ENCODE measurements around the gene SLC25A22.

Gene SLC25A22

DNA sequence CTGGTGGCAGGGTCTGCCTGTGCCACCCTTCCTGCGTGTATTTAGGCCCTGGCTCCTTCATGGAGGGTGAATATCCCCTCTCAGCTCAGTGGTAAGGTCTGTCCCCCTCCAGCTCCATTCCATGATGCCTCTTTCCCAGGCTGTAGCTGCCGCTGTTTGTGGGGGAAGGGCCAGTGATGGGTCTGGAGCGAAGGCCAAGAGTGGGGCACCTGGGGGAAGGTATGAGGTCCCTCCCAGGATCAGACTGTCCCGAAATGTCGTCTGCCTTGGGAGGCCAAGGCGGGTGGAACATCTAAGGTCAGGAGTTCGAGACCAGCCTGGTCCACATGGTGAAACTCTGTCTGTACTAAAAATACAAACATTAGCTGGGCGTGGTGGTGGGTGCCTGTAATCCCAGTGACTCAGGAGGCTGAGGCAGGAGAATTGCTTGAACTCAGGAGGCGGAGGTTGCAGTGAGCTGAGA, 35.8 kb upstream of the SLC25A22 start:
- no peak for DNase-seq

DNA sequence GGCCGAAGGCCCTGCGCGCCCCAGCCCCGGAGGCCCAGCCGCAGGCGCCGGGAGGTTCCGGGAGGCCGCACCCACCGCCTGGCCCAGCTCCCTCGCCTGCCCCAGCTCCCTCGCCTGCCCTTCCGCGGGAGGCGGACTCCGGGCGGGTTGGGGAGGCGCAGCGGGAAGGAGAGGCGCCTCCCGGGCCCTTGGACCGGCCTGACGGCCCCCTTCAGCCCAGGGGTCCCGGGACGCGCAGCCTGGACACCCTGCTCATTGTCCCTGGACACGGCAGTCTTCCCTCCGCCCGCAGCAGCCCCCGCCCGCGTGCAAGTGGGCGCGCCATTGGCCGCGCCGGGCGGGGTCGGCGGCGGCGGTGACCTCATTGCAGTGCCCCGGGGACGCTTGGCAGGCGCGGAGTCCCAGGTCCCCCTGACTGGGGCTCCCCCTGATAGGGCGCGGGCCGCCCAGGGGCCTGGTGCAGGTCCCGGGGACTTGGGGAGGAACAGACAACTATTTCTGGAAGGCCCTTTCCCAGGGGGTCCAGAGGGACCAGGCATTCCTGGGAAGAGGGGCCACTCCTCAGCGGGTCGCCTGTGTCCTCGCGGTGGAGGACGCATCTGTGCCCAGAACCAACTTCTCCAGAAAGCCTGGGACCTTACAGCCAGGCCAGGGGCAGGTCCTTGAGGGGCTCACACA, 35.2 kb upstream of the SLC25A22 start:
- DNase-seq = no peak

DNA sequence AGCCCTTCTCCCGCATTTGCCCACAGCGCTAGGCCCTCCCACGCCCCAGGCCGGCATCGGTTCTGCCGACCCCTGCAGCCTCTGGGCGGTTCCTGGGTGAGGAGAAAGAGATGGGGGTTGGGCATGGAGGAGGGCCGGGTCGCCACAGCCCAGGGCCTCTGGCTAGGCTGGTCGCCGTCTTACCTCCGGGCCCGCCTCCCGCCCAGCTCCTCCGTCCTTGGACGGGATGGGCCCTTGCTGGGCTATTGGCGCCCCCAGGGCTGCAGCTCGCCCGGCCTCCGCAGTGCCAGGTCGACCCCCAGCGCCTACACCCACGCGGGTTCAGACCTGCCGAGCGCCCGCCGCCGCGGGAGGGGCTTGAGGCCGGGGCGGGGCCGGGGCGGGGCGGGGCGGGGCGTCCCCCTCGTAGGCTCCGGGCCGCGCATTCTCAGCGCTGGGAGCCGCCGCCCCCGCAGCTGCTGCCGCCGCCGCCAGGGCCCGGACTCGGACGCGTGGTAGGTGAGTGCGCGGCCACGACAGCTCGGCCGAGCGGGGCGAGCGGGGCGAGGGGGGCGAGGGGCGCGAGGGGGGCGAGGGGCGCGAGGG, 34.5 kb upstream of the SLC25A22 start, which contains the start of gene CD151:
CD151 (plus strand) TSS at position 424 of the 585 bp plus-strand sequence. CDS start 3,118 bp downstream, outside the sequence.
- no peak for DNase-seq

DNA sequence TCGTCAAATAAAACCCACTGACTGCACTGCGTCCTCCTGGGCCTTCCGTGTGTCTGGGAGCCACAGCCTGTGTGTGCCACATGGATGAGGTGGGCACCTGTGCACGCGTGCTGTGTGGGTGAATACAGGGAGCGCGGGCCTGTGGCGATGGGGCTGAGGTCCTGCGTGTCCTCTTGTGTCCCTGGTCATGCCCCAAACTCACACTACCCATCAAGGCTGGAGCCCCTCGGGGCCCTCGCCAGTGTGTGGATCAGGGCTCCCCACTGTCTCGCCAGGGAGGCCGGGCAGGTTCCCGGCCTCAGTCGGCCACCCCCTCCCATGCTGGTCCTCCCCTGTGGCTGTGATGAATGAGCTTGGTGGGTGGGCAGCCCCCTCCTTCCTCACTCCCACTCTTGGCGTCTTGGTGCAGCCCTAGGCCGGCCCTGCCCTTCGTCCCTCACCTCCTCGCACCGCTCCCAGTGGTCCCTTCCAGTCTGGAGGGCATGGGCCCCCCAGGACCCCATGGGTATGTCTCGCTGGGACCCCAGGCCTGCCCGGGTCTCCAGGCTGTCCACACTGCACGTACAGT, 34.0 kb upstream of the SLC25A22 start:
- no peak for DNase-seq

DNA sequence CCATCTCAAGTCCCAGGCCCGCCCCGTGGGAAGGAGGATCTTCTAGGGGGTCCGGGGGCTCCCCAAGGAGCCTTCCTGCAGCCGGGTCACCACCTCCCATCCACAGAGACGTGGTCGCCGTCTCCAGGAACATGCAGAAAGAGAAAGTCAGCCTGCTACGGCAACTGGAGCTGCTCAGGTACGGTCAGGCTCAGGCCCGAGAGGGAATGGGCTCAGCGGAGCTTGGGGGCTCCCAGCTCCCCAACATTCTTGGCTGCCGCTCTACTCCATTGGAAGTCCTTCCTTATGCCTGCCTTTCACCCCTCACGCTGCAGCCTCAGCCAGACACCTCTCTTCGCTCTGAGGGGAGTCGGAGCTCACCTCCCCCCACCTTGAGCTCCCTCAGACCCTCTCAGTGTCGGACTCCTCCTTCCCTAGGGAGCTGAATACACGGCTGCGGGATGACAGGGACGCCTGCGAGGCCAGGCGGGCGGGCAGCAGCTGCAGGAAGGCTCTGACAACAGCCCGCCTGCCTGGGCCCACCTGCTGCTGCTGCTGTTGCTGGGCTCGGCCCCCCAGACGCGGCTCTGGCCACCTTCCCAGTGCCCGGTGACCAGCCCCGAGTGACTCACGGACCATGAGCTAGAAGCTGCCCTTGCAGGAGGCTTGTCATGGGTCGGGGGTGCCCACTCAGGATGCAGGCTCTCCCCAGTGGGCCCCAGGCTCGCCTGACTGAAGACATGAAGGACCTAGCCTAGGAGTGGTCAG, 33.2 kb upstream of the SLC25A22 start:
- DNase-seq = no peak

DNA sequence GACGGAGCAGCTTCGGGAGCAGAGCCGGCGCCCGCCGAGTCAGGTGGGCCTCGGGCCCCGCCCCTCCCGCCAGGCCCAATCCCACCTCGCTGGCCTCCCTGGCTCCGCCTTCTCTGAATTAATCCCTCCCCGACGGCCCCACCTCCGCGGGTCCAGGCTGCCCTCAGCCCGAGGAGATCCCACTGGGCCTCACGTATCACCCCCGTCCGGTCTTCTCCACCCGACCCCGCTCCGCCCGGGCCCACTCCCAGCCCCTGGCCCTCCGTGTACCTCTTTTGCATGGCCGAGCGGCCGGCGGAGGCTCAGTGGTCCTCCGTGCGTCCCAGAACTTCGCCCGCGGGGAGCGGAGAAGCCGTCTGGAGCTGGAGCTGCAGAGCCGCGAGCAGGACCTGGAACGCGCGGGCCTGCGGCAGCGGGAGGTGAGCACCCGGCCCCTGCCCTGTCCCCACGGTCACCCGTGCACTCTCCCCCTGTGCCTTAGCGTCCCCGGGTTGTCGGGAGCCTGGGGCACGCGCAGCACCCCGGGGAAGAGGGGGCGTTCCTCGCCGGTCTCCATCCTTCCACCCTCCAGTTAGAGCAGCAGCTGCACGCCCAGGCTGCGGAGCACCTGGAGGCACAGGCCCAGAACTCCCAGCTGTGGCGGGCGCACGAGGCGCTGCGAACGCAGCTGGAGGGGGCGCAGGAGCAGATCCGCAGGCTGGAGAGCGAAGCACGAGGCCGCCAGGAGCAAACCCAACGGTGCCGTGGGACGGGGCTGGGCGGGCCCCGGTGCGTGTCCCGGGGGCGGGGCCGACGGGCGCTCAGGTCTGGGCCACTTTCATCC, 32.4 kb upstream of the SLC25A22 start:
- DNase-seq = no peak

DNA sequence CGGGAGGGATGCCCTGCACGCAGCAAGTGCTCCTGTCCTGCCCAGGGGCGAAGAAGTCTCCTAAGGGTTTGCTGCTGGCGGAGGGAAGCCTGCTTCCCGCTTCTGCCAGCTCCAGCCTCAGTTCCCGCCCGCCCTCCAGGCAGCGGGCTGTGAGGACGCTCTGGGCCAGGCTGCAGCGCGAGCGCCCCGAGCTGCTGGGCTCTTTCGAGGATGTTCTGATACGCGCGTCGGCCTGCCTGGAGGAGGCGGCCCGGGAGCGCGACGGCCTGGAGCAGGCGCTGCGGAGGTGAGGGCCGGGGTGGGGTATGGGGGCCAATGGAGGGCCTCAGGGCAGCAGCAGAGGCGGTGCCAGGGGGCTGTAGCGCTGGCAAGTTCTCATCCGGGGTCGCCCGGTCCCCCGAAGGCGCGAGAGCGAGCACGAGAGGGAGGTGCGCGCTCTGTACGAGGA, 31.8 kb upstream of the SLC25A22 start:
- DNase-seq = no peak

DNA sequence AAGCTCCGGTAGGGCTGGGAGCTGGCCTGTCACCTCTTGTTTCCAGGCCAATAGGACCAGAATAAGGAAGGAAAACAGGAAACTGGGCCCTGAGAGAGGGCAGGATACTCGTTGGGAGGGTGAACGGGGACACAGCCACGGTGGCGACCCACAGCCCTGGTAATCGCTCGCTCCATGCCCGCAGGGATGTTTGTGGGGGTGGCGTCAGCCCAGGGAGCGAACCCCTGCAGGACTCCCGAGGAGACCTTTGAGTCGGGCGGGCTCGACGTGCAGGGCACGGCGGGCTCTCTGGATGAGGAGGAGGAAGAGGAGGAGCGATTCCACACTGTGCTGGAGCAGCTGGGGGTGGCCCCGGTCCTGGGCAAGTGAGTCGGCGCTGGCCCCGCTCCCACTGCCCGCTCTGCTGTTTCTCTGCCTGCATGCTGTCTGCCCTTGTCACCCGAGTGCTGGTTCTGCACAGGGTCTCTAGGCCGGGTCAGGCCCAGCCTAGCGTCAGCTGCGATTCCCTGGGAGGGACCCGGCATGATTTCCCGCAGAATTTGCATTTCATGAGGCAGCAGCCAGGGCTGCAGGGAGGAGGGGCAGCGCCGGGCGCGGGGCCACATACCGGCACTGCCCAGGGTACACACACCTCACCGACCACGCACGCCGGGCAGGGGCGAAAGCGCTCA, 31.2 kb upstream of the SLC25A22 start:
- DNase-seq = no peak

DNA sequence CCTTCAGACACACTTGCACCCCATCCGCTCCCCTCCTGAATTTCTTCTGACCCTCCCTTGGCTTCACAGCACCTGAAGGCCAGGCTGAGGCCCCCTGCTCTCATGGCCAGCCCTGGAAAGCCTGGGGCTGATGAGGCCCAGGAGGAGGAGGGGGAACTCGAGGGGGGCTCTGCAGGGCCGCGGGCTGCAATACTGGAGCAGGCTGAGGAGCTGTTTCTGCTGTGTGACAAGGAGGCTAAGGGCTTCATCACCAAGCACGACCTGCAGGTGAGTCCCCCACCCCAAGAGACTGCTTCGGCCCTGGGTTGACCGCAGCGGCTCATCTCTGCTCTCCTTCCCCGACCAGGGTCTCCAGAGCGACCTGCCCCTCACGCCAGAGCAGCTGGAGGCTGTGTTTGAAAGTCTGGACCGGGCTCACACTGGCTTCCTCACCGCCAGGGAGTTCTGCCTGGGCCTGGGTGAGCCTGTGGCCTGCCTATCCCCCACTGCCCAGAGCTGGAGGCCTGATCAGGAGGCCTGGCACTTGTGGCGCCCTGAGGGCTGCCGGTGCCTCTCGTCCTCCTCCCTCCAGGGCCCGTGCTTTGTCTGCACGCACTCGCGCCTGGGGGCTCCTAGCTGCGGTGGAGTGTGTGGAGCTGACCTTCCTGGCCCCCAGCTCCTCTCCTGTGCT, 30.6 kb upstream of the SLC25A22 start:
- no peak for DNase-seq

DNA sequence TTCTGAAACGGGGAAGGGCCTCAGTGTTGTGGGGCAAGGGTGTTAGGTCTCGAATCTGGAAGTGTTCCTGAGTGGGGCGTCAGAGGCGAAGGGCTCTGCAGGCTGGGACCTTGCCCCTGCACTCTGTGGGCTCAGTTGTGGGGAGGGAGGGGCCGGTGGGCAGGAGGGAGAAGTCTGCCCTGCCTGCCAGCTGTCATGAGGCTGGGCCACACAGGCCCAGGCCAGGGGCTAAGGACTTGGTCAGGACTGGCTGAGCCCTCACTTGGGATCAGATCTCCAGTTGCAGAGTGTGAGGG, 29.8 kb upstream of the SLC25A22 start, which contains the start of gene CRACR2B:
CRACR2B (plus strand) TSS at position 23 of the 296 bp plus-strand sequence. CDS start 689 bp downstream, outside the sequence.
- no peak for DNase-seq

DNA sequence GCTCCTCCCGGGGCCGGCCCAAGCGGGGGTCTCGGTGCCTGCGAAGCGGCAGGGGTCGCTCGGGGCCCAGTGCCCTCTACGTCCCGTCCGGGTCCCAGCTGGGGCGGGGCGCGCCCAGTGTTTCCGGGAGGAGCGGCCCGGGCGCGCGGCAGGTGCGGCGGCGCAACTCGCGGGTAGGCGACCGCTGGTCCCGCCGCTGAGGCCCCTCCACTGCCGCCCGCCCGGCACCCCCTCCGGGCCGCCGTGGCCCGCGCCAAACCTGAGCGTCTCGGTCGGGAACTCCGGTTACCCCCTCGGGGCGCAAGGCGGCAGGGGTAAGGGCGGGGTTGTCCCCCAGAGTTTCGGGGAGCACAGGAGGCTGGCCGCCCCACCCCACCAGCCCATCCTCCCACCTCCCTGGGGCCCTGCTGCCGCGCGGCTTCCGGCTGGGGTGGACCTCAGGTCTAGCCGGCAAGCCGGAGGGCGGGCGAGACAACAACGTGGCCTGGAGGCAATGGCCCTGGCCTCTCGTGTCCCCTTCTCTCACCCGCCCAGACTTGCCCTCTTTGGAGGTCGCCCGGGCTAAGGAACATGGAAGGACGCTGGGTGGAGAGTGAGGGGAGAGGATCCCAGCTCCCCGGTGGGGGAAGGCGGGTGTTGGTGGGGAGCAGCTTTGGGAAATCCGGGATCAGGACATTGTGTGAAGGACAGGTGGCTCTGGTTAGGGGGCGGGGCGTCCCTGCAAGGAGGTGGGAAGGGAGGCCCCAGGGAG, 29.2 kb upstream of the SLC25A22 start:
- DNase-seq = no peak

DNA sequence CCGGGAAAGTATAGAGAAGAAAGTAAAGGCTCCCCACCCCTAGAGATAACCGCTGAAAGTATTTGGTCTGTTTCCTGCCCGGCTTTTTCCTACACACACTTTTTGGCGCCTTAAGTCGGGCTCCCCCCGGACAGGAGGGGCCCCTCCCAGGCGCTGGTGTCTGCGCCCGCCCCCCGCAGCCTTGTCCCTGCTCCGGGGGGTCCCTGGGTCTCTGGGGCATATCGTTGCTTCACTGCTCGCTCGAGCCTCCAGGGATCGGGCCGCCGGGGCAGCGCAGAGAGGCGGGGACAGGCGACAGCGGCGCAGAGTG, 28.7 kb upstream of the SLC25A22 start:
- DNase-seq = no peak

DNA sequence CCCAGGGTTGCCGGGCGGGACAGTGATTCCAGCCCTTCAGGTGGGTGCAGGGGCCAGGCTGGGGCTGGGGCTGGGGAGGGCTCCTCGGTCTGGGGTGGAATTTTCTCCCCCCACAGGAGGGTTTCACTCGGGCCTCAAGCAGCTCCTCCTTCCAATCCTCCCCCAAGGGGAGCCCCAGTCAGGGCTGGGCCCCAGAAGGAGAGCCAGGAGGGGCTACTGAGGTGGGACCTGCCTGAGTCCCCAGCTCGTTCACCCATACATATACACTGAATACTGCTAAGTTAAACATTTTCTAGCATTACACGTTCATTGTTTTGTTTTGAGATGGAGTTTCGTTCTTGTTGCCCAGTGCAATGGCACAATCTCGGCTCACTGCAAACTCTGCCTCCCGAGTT, 28.1 kb upstream of the SLC25A22 start:
- DNase-seq = no peak

DNA sequence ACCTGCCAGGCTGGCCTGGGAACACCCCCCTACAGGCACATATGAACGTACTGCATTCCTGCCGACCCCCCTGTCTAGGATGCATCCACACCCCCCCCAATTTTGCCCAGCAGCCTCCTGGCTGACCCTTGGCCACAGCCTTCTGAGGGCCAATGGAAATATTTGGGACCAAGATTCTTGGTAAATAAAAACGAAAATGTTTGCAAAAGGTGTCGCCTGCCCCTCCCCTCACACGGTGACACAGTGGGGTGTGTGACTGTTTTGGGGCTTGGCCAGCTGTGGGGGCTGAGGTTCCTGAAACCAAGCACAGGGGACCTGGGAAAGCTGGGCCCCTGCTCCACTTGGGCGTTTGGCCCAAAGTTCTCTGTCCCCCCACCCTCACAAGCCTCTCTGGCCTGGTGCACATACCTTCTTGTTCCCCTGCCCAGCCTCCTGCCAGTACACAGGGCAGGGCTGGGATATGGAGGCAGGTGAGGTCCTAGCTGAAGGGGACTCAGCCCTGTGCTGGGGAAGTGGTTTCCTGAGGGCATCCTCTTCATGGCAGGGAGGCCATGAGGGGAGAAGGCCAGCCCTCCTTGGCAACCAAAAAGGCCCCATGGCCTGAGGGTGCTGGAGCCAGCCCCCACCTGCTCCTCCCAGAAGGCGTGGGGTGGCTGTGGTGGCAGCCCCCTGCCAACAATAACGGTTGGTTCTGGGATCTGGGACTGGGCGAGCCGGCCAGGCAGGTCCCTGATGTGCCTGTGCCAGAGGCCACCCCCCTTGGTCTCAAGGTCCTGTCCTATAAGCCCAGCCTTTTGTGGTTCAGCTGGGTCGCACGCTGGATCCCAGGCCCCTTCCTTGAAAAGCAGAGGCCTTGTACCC, 27.5 kb upstream of the SLC25A22 start:
- DNase-seq = no peak

DNA sequence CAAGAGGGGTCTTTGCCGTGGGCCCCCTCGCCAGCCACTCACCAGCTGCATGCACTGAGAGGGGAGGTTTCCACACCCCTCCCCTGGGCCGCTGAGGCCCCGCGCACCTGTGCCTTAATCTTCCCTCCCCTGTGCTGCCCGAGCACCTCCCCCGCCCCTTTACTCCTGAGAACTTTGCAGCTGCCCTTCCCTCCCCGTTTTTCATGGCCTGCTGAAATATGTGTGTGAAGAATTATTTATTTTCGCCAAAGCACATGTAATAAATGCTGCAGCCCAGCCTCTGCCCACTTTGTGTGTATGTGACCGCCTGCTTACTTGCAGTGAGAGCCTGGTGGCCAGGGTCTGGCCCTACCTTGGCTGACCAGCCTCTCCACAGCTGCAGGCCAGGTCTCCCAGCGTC, 26.9 kb upstream of the SLC25A22 start:
- DNase-seq = no peak

DNA sequence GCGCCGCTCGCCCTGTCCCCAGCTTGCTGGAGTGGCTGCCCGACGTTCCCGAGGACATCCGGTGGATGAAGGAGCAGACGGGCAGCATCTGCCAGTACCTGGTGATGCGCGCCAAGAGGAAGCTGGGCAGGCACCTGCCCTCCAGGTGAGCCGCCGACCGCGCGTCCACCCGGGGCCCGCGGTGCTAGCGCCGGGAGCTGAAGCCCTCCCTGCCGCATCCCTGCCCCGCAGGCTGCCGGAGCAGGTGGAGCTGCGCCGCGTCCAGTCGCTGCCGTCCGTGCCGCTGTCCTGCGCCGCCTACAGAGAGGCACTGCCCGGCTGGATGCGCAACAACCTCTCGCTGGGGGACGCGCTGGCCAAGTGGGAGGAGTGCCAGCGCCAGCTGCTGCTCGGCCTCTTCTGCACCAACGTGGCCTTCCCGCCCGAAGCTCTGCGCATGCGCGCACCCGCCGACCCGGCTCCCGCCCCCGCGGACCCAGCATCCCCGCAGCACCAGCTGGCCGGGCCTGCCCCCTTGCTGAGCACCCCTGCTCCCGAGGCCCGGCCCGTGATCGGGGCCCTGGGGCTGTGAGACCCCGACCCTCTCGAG, 26.3 kb upstream of the SLC25A22 start:
- no peak for DNase-seq

DNA sequence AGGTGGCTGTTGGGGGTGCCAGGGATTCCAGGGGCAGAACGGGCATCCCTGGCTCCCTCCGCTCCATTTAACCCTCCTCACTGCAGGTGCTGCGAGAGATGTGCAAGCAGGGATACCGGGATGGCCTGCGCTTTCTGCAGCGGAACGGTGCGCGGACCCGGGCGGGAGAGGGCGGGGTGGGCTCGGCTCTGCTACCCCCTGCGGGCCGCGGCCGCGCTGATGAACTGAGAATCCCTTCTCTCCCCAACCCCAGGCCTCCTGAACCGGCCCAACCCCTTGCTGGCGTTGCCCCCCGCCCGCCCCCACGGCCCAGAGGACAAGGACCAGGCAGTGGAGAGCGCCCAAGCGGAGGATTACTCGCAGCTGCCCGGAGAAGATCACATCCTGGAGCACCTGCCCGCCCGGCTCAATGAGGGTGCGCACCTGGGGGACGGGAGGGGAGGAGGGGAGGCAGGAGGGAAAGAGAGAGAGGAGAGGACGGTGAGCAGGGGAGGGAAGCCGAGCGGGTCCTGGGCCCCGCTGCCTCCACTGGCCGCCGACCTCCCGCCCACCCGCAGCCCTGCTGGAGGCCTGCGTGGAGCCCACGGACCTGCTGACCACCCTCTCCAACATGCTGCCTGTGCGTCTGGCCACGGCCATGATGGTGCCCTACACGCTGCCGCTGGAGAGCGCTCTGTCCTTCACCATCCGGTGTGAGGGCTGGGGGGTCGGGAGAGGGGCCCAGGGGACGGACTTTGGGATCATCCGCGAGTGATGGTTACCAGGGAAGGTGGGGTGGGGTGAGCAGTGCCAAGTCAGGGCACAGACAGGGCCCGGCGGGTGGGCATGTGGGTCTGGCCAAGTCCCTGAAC, 25.6 kb upstream of the SLC25A22 start:
- no peak for DNase-seq

DNA sequence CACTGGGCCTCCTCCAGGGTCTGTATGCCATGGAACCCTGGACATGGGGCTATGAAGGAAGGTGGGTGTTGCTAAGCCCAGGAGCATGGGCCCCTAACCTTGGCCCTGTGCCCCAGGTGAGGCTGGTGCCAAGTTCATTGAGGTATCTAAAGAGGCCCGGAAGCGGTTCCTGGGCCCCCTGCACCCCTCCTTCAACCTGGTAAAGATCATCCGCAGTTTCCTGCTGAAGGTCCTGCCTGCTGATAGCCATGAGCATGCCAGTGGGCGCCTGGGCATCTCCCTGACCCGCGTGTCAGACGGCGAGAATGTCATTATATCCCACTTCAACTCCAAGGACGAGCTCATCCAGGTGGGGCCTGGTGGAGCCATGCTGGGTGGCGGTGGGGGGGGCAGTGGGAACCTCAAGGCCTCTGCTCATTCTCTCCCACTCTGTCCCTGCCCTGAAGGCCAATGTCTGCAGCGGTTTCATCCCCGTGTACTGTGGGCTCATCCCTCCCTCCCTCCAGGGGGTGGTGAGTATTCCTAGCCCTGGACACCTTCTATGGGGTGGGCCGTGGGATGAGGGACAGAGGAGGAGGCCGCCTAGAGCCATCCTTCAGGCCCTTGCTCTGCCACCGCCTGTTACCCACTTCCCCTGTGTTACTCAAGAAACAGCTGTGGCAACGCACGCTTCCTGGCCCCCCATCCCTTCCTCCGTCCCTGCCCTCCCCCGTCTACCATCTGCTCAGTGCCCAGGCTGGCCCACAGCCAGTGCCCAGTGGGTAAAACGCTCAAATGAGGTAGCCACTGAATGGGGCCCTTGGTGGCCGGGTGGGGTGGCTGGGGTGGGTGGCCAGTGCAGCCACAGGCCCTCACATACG, 23.7 kb upstream of the SLC25A22 start:
- DNase-seq = no peak
